ENCODE results near the gene SDF4. TPM values are rescaled to one million over a fixed set of nuclear protein-coding genes. Genes with fewer than 3 reads are reported as not detected.

SDF4 gene
- total and polyA plus RNA-seq, 2 of the 8 experiments (the other 6 are each of a cell fraction or from before 2014, with no cell fraction given) = 45.5 to 75.6 TPM

DNA sequence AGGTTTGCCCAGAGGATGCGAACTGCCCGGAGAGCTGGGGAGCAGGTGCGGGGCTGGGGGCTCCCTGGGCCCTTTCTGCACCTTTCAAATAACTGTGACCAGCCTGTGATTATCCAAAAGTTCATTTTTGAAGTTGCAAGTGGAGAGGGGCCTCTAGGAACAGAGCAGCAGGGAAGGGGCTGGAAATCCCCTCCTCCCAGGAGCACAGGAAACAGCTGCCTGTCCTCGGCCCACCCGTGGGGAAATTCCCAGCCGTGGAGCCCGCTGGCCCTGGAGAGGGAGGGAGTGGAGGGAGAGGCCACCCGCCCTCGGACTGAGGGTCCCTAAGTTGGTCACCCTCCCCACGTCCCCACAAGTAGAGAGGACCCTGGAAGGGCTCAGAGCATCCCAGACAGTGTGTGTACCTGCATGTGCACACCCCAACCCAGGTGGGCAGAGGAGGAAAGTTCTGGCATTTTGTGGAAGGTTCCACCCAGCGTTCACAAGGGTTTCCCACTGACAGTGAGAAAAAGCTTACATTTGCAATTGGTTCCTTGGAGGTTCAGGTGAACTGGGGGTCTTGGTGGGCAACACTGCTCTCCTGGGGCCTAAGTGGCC is 16.6 kb downstream of the SDF4 start (continued):
- TF ChIP-seq JUND (IDR thresholded peaks at IDR 0.05; ENCODE audit: low read length) = no peak
- no peak for TF ChIP-seq YY1 (IDR thresholded peaks at IDR 0.05; ENCODE audit: low read depth, low read length)

All from H1 (cell line).